SK-N-MC (cell line): ENCODE measurements around the gene SRP9.

ENCODE experiments used
- EZH2 ChIP-seq: fragments of 200-600 bp; sonication (generic); IDR thresholded peaks from one replicate; pipeline ENCODE4 v1.6.1; 2017; ENCODE audit warnings: antibody characterized with exemption
- FOXP2 ChIP-seq: optimal IDR thresholded peaks from 2 replicates; pipeline ENCODE3; 2011; ENCODE audit warnings: mild to moderate bottlenecking, moderate library complexity; ENCODE audit not compliant: insufficient read depth; ENCODE audit errors: extremely low read length, control extremely low read depth
- POLR2AphosphoS5 ChIP-seq: IDR thresholded peaks from 2 replicates; pipeline ENCODE4 v1.6.1; 2012; ENCODE audit warnings: mild to moderate bottlenecking, low read depth, low read length, borderline replicate concordance

- TF ChIP-seq POLR2AphosphoS5 (no peak), EZH2 (no peak), FOXP2 (no peak)
Measured at GRCh38 chr1:225731491-225731890, 46.1 kb upstream of the SRP9 start.
